ENCODE data around the gene HBS1L.

GRCh38 chr6:135064586-135064985, 10.0 kb upstream of the HBS1L start:
- TF ChIP-seq POLR2A (IDR thresholded peaks at IDR 0.05): no peak
- no peak for TF ChIP-seq CTCF (IDR thresholded peaks at IDR 0.05)
